Endothelial cell of umbilical vein (primary cell): ENCODE measurements around the gene IL20. TPM values are rescaled to one million over a fixed set of nuclear protein-coding genes. Genes with fewer than 3 reads are reported as not detected.

Source experiments
- BruUV-seq: library from RNA; stranded (reverse); fragments of 400-500 nt; replicated peaks from 2 replicates; lab custom pipeline; 2021; lab: Mats Ljungman, UMichigan
- CTCF ChIA-PET: fragments of 300-600, 350-600 bp; sonication (Branson Sonifier 250); formaldehyde crosslinking; loops from one replicate; lab custom pipeline; 2021; ENCODE audit warnings: antibody characterized with exemption, inconsistent platforms; lab: Charles Lee
- POLR2A ChIA-PET: fragments of 300-600, 350-600 bp; sonication (Branson Sonifier 250); formaldehyde crosslinking; loops from one replicate; lab custom pipeline; 2021; ENCODE audit warnings: antibody characterized with exemption, inconsistent platforms; lab: Charles Lee
- DNase-seq: peaks from one replicate; pipeline ENCODE4 v3.0.0-alpha.2; 2011; ENCODE audit warnings: low read depth, low spot score
- FAIRE-seq: peaks from 2 replicates; lab custom pipeline; 2011; peaks lifted over from hg19 to GRCh38; lab: Jason Lieb, UNC
- H2AFZ ChIP-seq: 2 replicates; pipeline ENCODE4 v1.6.0; 2012; ENCODE audit warnings: low read depth, low read length, control low read depth, inconsistent platforms
- H3K27ac ChIP-seq: 2 replicates; pipeline ENCODE4 v1.5.1; 2011; ENCODE audit warnings: low read depth, mild to moderate bottlenecking, control low read depth, low read length, moderate library complexity; ENCODE audit not compliant: insufficient read depth
- H3K27me3 ChIP-seq, 2 experiments: 2 replicates each; pipeline versions ENCODE4 v1.6.0 to v1.6.1; 2011; ENCODE audit warnings: low read length in 2 of 2, mixed read lengths in 1 of 2; ENCODE audit not compliant: control insufficient read depth in 2 of 2, insufficient read depth in 2 of 2
- H3K36me3 ChIP-seq, 2 experiments: 2 replicates in 1 of 2; 3 replicates in 1 of 2; pipeline ENCODE4 v1.5.1; 2011; ENCODE audit warnings: low read length in 2 of 2, mild to moderate bottlenecking in 1 of 2, moderate library complexity in 1 of 2; ENCODE audit not compliant: control insufficient read depth in 2 of 2, insufficient read depth in 2 of 2; ENCODE audit errors: extremely low read depth in 1 of 2
- H3K4me1 ChIP-seq: 3 replicates; pipeline ENCODE4 v1.5.1; 2011; ENCODE audit warnings: mild to moderate bottlenecking, low read length; ENCODE audit not compliant: control insufficient read depth, insufficient read depth; ENCODE audit errors: extremely low read depth
- H3K4me2 ChIP-seq: 2 replicates; pipeline ENCODE4 v1.6.1; 2011; ENCODE audit warnings: low read length, control low read depth, mixed read lengths; ENCODE audit not compliant: insufficient read depth
- H3K4me3 ChIP-seq, 3 experiments: fragments of 200-600 bp in 1 of 3; sonication (generic), shearing (Covaris generic) in 1 of 3; replicated peaks in 1 of 3; 2 replicates each; pipeline ENCODE4 v1.5.1; 2011 to 2016; ENCODE audit warnings: control low read depth in 3 of 3, low read length in 3 of 3, mild to moderate bottlenecking in 2 of 3, inconsistent platforms in 1 of 3, low read depth in 1 of 3, moderate library complexity in 1 of 3; ENCODE audit not compliant: insufficient read depth in 1 of 3
- H3K79me2 ChIP-seq: 2 replicates; pipeline ENCODE4 v1.6.0; 2012; ENCODE audit warnings: low read length, inconsistent platforms; ENCODE audit not compliant: control insufficient read depth, insufficient read depth
- H3K9ac ChIP-seq: replicated peaks from 2 replicates; pipeline ENCODE3; 2011; ENCODE audit warnings: low read length, control low read depth; ENCODE audit not compliant: insufficient read depth; ENCODE audit errors: extremely low read depth
- H3K9me1 ChIP-seq: replicated peaks from 3 replicates; pipeline ENCODE4 v1.6.0; 2011; ENCODE audit warnings: mild to moderate bottlenecking, low read length; ENCODE audit not compliant: control insufficient read depth, insufficient read depth; ENCODE audit errors: extremely low read depth
- H3K9me3 ChIP-seq: replicated peaks from 2 replicates; pipeline ENCODE4 v1.5.1; 2012; ENCODE audit warnings: low read length, inconsistent platforms; ENCODE audit not compliant: control insufficient read depth, insufficient read depth
- H4K20me1 ChIP-seq: replicated peaks from 2 replicates; pipeline ENCODE3; 2011; ENCODE audit warnings: mild to moderate bottlenecking, low read length; ENCODE audit not compliant: control insufficient read depth, insufficient read depth; ENCODE audit errors: extremely low read depth
- EZH2 ChIP-seq: IDR thresholded peaks from 2 replicates; pipeline ENCODE4 v1.6.1; 2012; ENCODE audit warnings: borderline replicate concordance, low read depth, mild to moderate bottlenecking, moderate library complexity, low read length, inconsistent platforms; ENCODE audit not compliant: severe bottlenecking
- FOS ChIP-seq: IDR thresholded peaks from 2 replicates; pipeline ENCODE4 v1.6.1; 2011; ENCODE audit warnings: mild to moderate bottlenecking, low read length, moderate library complexity, borderline replicate concordance; ENCODE audit not compliant: insufficient read depth
- GATA2 ChIP-seq: IDR thresholded peaks from 2 replicates; pipeline ENCODE4 v1.7.0; 2011; ENCODE audit warnings: low read depth, mild to moderate bottlenecking, moderate library complexity, mixed read lengths, low read length; ENCODE audit not compliant: insufficient read length, insufficient read depth
- JUN ChIP-seq: IDR thresholded peaks from 2 replicates; pipeline ENCODE4 v1.6.1; 2011; ENCODE audit warnings: borderline replicate concordance, low read depth; ENCODE audit not compliant: insufficient read length, insufficient read depth
- MYC ChIP-seq: IDR thresholded peaks from one replicate; pipeline ENCODE4 v1.6.1; 2011; ENCODE audit warnings: mild to moderate bottlenecking, low read depth, low read length
- POLR2AphosphoS5 ChIP-seq: IDR thresholded peaks from 2 replicates; pipeline ENCODE4 v1.6.1; 2012; ENCODE audit warnings: low read depth, mild to moderate bottlenecking, control low read depth, low read length, moderate library complexity; ENCODE audit not compliant: insufficient read depth
- dilution Hi-C: fragments of 300-500 bp; cut with MboI; formaldehyde crosslinking; loops from one replicate; pipeline ENCODE4 v1.15.0; 2019; ENCODE audit warnings: low sequenced_read_pairs; ENCODE audit not compliant: extremely low pct_ligation_motif_present
- intact Hi-C: fragments of 100-400 bp; cut with micrococcal nuclease; formaldehyde crosslinking; loops from one replicate; pipeline ENCODE4 v1.10.0; 2022
- polyA plus RNA-seq, 4 experiments: library from polyadenylated mRNA; depleted of rRNA in 3 of 4; stranded (reverse) in 3 of 4; unstranded in 1 of 4; fragments of >200 nt; gene quantifications; 2 replicates each; pipeline versions ENCODE4 v1.2.1 to v1.2.3, GENCODE V29; 2011 to 2012; ENCODE audit warnings: missing spikeins in 1 of 4
- total RNA-seq: library from RNA; stranded (reverse); gene quantifications from 2 replicates; pipeline ENCODE4 v1.2.3, GENCODE V29; 2021
- TF ChIP-seq, protein P1 (sequence below): IDR thresholded peaks from 2 replicates; pipeline ENCODE4 v1.6.1; 2011; ENCODE audit not compliant: insufficient read depth, insufficient read length
- TF ChIP-seq, protein P2 (sequence below), 2 donors: IDR thresholded peaks; 1 replicate in 1 of 2; 2 replicates in 1 of 2; pipeline ENCODE4 v1.5.1; 2011; ENCODE audit warnings: low read length in 2 of 2, mild to moderate bottlenecking in 2 of 2, moderate library complexity in 2 of 2, control low read depth in 1 of 2, inconsistent platforms in 1 of 2, low read depth in 1 of 2; ENCODE audit not compliant: insufficient read depth in 1 of 2; ENCODE audit errors: extremely low read depth in 1 of 2

Gene IL20
- total and polyA plus RNA-seq, 2 donors (not counting 3 experiments of a cell fraction or from before 2014, with no cell fraction given): not detected

DNA sequence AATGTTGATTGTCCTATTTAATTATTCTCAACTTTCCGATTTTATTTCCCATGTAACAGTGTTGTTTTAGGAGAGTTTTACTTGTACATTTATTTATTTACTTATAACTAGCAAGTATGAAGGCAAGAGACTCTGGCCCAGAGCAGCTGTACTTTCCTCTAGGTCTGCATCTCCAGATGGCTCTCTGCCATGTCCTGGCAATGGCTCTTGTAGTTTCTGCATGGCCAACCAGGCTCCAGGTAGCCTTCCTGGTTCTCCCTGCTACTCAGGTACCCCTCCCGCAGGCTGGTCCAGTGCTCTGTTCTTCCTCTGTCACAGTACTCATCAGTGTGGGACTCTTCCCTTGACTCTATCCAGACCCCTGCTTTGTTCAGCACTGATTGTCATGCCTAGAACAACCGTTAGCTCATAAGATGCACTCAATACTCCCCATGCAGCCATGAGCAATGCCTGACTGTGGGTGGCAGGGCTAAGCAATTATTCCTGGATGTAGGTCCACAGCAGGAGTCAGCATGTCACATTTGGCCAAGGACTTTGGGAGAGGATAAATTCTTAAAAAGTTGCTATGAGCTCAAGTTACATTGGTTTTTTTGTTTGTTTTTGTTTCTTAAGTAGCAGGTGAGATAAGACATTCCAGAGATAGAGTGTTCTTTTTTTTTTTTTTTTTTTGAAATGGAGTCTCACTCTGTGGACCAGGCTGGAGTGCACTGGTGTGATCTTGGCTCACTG is 10.9 kb upstream of the IL20 start:
- CTCF ChIA-PET: interaction anchor here (0.6 to 1.8 kb wide), 4 partner anchors 23 to 909 kb away, joined by 3 to 4 read pairs (median 4); no protein-coding TSS in a partner anchor
- no peak for TF ChIP-seq FOS
- H3K4me1 ChIP-seq: no peaks in the 10 kb centered on the region
- no peak overlapping the region for H2AFZ ChIP-seq
- H3K27me3 ChIP-seq: peaks cover 0 to 3% of the 10 kb centered on the region in 2 experiments
- no peaks in the 10 kb centered on the region for H3K79me2 ChIP-seq
- H4K20me1 ChIP-seq: no peaks in the 10 kb centered on the region
- intact Hi-C loops: no loop called here
- dilution Hi-C loops: no loop called here
- POLR2A ChIA-PET: no interaction called here
- no peak overlapping the region for H3K4me2 ChIP-seq
- no peak overlapping the region for H3K4me3 ChIP-seq
- H3K9me3 ChIP-seq: no peaks in the 10 kb centered on the region
- H3K9ac ChIP-seq: no peak overlapping the region
- H3K9me1 ChIP-seq: no peaks in the 10 kb centered on the region
- no peak for DNase-seq
- H3K27ac ChIP-seq: no peak overlapping the region
- H3K36me3 ChIP-seq: no peaks in the 10 kb centered on the region
- BruUV-seq: no TSS peak
- no peak for FAIRE-seq

DNA sequence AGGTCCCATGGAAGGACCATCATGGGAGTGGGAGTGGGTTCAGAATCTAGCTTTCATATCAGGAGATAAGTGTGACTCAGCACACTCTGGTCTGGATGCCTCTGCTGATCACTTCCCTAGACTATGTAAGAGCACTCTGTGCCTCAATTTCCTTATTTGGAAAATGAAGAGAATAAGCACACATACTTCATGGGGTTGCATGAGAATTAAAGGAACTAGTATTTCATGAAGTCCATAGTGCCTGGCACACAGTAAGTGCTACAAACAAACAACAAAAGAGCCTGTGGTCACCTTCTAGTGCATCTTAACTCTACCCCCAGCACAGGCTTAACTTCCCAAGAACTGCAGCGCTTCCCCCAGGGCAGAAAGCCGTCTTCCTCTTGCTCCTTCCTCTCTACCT is 9.6 kb upstream of the IL20 start:
- no peak for FAIRE-seq
- Histone ChIP-seq H3K27ac (no peak overlapping the region), H3K36me3 (no peaks in the 10 kb centered on the region), H3K27me3 (no peaks in the 10 kb centered on the region), H3K79me2 (no peaks in the 10 kb centered on the region), H3K4me3 (no peak overlapping the region), H3K4me2 (no peak overlapping the region), H4K20me1 (no peaks in the 10 kb centered on the region), H2AFZ (no peak overlapping the region), H3K9me1 (no peaks in the 10 kb centered on the region), H3K9me3 (no peaks in the 10 kb centered on the region), H3K4me1 (no peaks in the 10 kb centered on the region), H3K9ac (no peak overlapping the region)
- no peak for TF ChIP-seq JUN
- no peak for TF ChIP-seq GATA2
- TF ChIP-seq EZH2: no peak
- no peak for TF ChIP-seq POLR2AphosphoS5
- TF ChIP-seq, protein P1, sequence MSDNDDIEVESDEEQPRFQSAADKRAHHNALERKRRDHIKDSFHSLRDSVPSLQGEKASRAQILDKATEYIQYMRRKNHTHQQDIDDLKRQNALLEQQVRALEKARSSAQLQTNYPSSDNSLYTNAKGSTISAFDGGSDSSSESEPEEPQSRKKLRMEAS: no peak
- TF ChIP-seq, protein P2, sequence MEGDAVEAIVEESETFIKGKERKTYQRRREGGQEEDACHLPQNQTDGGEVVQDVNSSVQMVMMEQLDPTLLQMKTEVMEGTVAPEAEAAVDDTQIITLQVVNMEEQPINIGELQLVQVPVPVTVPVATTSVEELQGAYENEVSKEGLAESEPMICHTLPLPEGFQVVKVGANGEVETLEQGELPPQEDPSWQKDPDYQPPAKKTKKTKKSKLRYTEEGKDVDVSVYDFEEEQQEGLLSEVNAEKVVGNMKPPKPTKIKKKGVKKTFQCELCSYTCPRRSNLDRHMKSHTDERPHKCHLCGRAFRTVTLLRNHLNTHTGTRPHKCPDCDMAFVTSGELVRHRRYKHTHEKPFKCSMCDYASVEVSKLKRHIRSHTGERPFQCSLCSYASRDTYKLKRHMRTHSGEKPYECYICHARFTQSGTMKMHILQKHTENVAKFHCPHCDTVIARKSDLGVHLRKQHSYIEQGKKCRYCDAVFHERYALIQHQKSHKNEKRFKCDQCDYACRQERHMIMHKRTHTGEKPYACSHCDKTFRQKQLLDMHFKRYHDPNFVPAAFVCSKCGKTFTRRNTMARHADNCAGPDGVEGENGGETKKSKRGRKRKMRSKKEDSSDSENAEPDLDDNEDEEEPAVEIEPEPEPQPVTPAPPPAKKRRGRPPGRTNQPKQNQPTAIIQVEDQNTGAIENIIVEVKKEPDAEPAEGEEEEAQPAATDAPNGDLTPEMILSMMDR (IDR thresholded peaks at IDR 0.05; ENCODE audit: extremely low read depth in 1 of 2, insufficient read depth in 1 of 2, low read depth in 1 of 2, low read length in 2 of 2): no peak
- TF ChIP-seq FOS: no peak
- TF ChIP-seq MYC: no peak
- ChIA-PET CTCF (interaction anchor here (1.3 kb wide), 1 partner anchor 24 kb away, joined by 3 read pairs; no protein-coding TSS in a partner anchor), POLR2A (no interaction called here)
- intact Hi-C loops (no loop called here), dilution Hi-C loops (no loop called here)
- DNase-seq: no peak
- no TSS peak for BruUV-seq
